SU-DHL-6 (cell line): ENCODE measurements around the gene TTLL11.

Experiments
- H2AFZ ChIP-seq: fragments of 200-600 bp; sonication (generic); 2 replicates; pipeline ENCODE4 v1.6.1; 2014; ENCODE audit warnings: low read depth, mild to moderate bottlenecking, moderate library complexity, mixed read lengths, antibody characterized with exemption, low read length; ENCODE audit not compliant: severe bottlenecking
- H3F3A ChIP-seq: fragments of 200-600 bp; shearing (Covaris generic); 2 replicates; pipeline ENCODE4 v1.6.0; 2016; ENCODE audit warnings: antibody characterized with exemption, mild to moderate bottlenecking; ENCODE audit not compliant: insufficient read depth
- H3K27ac ChIP-seq: fragments of 200-600 bp; sonication (generic); 2 replicates; pipeline ENCODE4 v1.5.1; 2016; ENCODE audit warnings: low read depth, mild to moderate bottlenecking, low read length, moderate library complexity, mixed read lengths
- H3K27me3 ChIP-seq: fragments of 200-600 bp; sonication (generic), shearing (Covaris generic); 2 replicates; pipeline ENCODE4 v1.6.0; 2014; ENCODE audit warnings: mild to moderate bottlenecking, low read length
- H3K36me3 ChIP-seq: fragments of 200-600 bp; sonication (generic); 2 replicates; pipeline ENCODE4 v1.6.1; 2014; ENCODE audit warnings: mild to moderate bottlenecking, low read length, mixed read lengths
- H3K4me2 ChIP-seq: fragments of 300-600, 200-600 bp; shearing (Covaris generic), sonication (generic); 2 replicates; pipeline ENCODE4 v1.6.0; 2014; ENCODE audit warnings: low read length, low read depth, mild to moderate bottlenecking; ENCODE audit not compliant: poor library complexity, severe bottlenecking
- H3K4me3 ChIP-seq: fragments of 200-600 bp; sonication (generic); 2 replicates; pipeline ENCODE4 v1.5.1; 2014; ENCODE audit warnings: antibody characterized with exemption, low read length, mild to moderate bottlenecking, mixed read lengths; ENCODE audit not compliant: insufficient read depth, poor library complexity, severe bottlenecking
- H3K79me2 ChIP-seq: fragments of 200-600 bp; sonication (generic); 2 replicates; pipeline ENCODE4 v1.6.1; 2014; ENCODE audit warnings: mild to moderate bottlenecking, low read length, moderate library complexity; ENCODE audit not compliant: insufficient read depth
- H3K9ac ChIP-seq: fragments of 200-600 bp; sonication (generic); 2 replicates; pipeline ENCODE4 v1.7.0; 2014; ENCODE audit warnings: mild to moderate bottlenecking, low read length
- H3K9me2 ChIP-seq: fragments of 200-600 bp; sonication (generic); replicated peaks from 2 replicates; pipeline ENCODE4 v1.6.1; 2014; ENCODE audit warnings: low read length; ENCODE audit not compliant: insufficient read depth
- H3K9me3 ChIP-seq: fragments of 200-600 bp; sonication (generic); 2 replicates; pipeline ENCODE4 v1.6.1; 2014; ENCODE audit warnings: low read length, mixed read lengths; ENCODE audit not compliant: insufficient read depth
- H4K20me1 ChIP-seq: fragments of 200-600 bp; sonication (generic); 2 replicates; pipeline ENCODE4 v1.6.1; 2014; ENCODE audit warnings: low read depth, mild to moderate bottlenecking, antibody characterized with exemption, low read length, moderate library complexity, mixed read lengths
- CTCF ChIP-seq: fragments of 200-600 bp; sonication (generic); IDR thresholded peaks from one replicate; pipeline ENCODE4 v1.5.1; 2017; ENCODE audit warnings: antibody characterized with exemption, mild to moderate bottlenecking, low read length, moderate library complexity; ENCODE audit not compliant: insufficient read depth, poor library complexity, severe bottlenecking
- EZH2phosphoT487 ChIP-seq: fragments of 200-600 bp; sonication (generic), shearing (Covaris generic); conservative IDR thresholded peaks from 2 replicates; pipeline ENCODE4 v1.6.1; 2018; ENCODE audit warnings: mild to moderate bottlenecking, antibody characterized with exemption, low read length, moderate library complexity, mixed read lengths

Gene TTLL11

GRCh38 chr9:121972501-121972981 is 120.6 kb downstream of the TTLL11 start:
- Histone ChIP-seq H3K27me3 (no peaks in the 10 kb centered on the region), H3K4me3 (no peak overlapping the region), H3K79me2 (no peaks in the 10 kb centered on the region), H3F3A (peaks cover 11% of the 10 kb centered on the region), H3K9me3 (no peaks in the 10 kb centered on the region), H3K9me2 (no peaks in the 10 kb centered on the region), H3K36me3 (no peaks in the 10 kb centered on the region; the same call in 1 of the 2 replicates), H3K27ac (peak overlapping the region; percentile 59), H4K20me1 (no peaks in the 10 kb centered on the region), H3K4me2 (peak overlapping the region; percentile 35), H3K9ac (no peak overlapping the region), H2AFZ (no peak overlapping the region)
- TF ChIP-seq CTCF (no peak), EZH2phosphoT487 (no peak)

- TF ChIP-seq EZH2phosphoT487 = no peak
- TF ChIP-seq CTCF = no peak
- no peaks in the 10 kb centered on the region for H3K9me3 ChIP-seq
Observed at GRCh38 chr9:121968056-121968455, 125.1 kb downstream of the TTLL11 start.

GRCh38 chr9:121966706-121967105 is 126.4 kb downstream of the TTLL11 start:
- TF ChIP-seq EZH2phosphoT487 (no peak), CTCF (no peak)
- H3K4me2 ChIP-seq = no peak overlapping the region
- H3F3A ChIP-seq = no peaks in the 10 kb centered on the region
- no peaks in the 10 kb centered on the region for H3K9me2 ChIP-seq
- no peaks in the 10 kb centered on the region for H3K36me3 ChIP-seq
- no peak overlapping the region for H2AFZ ChIP-seq
- H4K20me1 ChIP-seq = no peaks in the 10 kb centered on the region
- no peaks in the 10 kb centered on the region for H3K27me3 ChIP-seq
- H3K27ac ChIP-seq = no peak overlapping the region
- H3K9me3 ChIP-seq = no peaks in the 10 kb centered on the region
- H3K9ac ChIP-seq = no peak overlapping the region
- no peak overlapping the region for H3K4me3 ChIP-seq
- H3K79me2 ChIP-seq = no peaks in the 10 kb centered on the region

More at GRCh38 chr9:121968056-121968455, 125.1 kb downstream of the TTLL11 start:
- H3K4me3 ChIP-seq = no peak overlapping the region
- H2AFZ ChIP-seq = no peak overlapping the region
- no peaks in the 10 kb centered on the region for H4K20me1 ChIP-seq
- peaks cover 11% of the 10 kb centered on the region for H3F3A ChIP-seq
- no peaks in the 10 kb centered on the region for H3K79me2 ChIP-seq
- H3K27me3 ChIP-seq = no peaks in the 10 kb centered on the region
- H3K27ac ChIP-seq = no peak overlapping the region
- H3K36me3 ChIP-seq = no peaks in the 10 kb centered on the region
- no peaks in the 10 kb centered on the region for H3K9me2 ChIP-seq
- H3K9ac ChIP-seq = no peak overlapping the region
- H3K4me2 ChIP-seq = no peak overlapping the region
